ENCODE results near the gene BMPR1A. TPM values are rescaled to one million over a fixed set of nuclear protein-coding genes. Genes with fewer than 3 reads are reported as not detected.

Gene BMPR1A
- total RNA-seq, 1 experiment from 2014 or later: 94.3 TPM

DNA sequence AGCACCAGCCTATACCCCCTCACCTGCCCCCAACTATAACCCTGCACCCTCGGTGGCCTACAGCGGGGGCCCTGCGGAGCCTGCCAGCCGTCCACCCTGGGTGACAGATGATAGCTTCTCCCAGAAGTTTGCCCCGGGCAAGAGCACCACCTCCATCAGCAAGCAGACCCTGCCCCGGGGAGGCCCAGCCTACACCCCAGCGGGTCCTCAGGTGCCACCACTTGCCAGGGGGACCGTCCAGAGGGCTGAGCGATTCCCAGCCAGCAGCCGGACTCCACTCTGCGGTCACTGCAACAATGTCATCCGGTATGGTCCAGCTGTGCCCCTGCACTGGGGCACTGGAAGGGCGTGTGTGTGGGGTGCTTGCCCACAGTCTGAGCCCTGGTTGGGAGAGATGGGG lies 40.0 kb upstream of the BMPR1A start:
- POLR2A ChIA-PET: no interaction called here
- H3K27ac ChIP-seq (ENCODE audit: low read length): no peak overlapping the region
- no peaks in the 10 kb centered on the region; the same call in 1 of the 2 replicates for H3K27me3 ChIP-seq (ENCODE audit: control insufficient read depth, insufficient read depth, low read length)
- ATAC-seq: no peak
- BruUV-seq (replicated peaks): no TSS peak
- intact Hi-C loops (cut with micrococcal nuclease; ENCODE audit: unreplicated experiment): no loop called here
- CTCF ChIA-PET: no interaction called here
- in situ Hi-C loops (cut with HindIII; ENCODE audit: low pct_unique_long_range_greater_than_20kb, low sequenced_read_pairs): no loop called here
- no peak overlapping the region for H3K4me3 ChIP-seq (ENCODE audit: low read depth in 2 of 2, low read length in 2 of 2)
- H3K4me1 ChIP-seq (ENCODE audit: control insufficient read depth, insufficient read depth, low read length): peaks cover 2% of the 10 kb centered on the region; the same call in 1 of the 2 replicates
- H3K36me3 ChIP-seq (ENCODE audit: control insufficient read depth, insufficient read depth, low read length): no peaks in the 10 kb centered on the region
- H3K9me3 ChIP-seq (ENCODE audit: control insufficient read depth, insufficient read depth, low read depth, low read length): no peaks in the 10 kb centered on the region
- no peak for DNase-seq (ENCODE audit: low read depth, low spot score)
- no peak for TF ChIP-seq TCF7L2 (IDR thresholded peaks at IDR 0.05; ENCODE audit: low read depth, low read length)
- TF ChIP-seq, protein P1, sequence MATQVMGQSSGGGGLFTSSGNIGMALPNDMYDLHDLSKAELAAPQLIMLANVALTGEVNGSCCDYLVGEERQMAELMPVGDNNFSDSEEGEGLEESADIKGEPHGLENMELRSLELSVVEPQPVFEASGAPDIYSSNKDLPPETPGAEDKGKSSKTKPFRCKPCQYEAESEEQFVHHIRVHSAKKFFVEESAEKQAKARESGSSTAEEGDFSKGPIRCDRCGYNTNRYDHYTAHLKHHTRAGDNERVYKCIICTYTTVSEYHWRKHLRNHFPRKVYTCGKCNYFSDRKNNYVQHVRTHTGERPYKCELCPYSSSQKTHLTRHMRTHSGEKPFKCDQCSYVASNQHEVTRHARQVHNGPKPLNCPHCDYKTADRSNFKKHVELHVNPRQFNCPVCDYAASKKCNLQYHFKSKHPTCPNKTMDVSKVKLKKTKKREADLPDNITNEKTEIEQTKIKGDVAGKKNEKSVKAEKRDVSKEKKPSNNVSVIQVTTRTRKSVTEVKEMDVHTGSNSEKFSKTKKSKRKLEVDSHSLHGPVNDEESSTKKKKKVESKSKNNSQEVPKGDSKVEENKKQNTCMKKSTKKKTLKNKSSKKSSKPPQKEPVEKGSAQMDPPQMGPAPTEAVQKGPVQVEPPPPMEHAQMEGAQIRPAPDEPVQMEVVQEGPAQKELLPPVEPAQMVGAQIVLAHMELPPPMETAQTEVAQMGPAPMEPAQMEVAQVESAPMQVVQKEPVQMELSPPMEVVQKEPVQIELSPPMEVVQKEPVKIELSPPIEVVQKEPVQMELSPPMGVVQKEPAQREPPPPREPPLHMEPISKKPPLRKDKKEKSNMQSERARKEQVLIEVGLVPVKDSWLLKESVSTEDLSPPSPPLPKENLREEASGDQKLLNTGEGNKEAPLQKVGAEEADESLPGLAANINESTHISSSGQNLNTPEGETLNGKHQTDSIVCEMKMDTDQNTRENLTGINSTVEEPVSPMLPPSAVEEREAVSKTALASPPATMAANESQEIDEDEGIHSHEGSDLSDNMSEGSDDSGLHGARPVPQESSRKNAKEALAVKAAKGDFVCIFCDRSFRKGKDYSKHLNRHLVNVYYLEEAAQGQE (IDR thresholded peaks at IDR 0.05; ENCODE audit: insufficient read depth in 1 of 2, low read depth in 2 of 2, low read length in 1 of 2): no peak
- TF ChIP-seq POLR2AphosphoS5 (IDR thresholded peaks at IDR 0.05; ENCODE audit: low read depth, low read length): no peak
- no peak for TF ChIP-seq SIN3A (IDR thresholded peaks at IDR 0.05; ENCODE audit: borderline replicate concordance, insufficient read depth, low read depth, low read length)
- TF ChIP-seq, protein P2, sequence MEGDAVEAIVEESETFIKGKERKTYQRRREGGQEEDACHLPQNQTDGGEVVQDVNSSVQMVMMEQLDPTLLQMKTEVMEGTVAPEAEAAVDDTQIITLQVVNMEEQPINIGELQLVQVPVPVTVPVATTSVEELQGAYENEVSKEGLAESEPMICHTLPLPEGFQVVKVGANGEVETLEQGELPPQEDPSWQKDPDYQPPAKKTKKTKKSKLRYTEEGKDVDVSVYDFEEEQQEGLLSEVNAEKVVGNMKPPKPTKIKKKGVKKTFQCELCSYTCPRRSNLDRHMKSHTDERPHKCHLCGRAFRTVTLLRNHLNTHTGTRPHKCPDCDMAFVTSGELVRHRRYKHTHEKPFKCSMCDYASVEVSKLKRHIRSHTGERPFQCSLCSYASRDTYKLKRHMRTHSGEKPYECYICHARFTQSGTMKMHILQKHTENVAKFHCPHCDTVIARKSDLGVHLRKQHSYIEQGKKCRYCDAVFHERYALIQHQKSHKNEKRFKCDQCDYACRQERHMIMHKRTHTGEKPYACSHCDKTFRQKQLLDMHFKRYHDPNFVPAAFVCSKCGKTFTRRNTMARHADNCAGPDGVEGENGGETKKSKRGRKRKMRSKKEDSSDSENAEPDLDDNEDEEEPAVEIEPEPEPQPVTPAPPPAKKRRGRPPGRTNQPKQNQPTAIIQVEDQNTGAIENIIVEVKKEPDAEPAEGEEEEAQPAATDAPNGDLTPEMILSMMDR (IDR thresholded peaks at IDR 0.05): no peak

DNA sequence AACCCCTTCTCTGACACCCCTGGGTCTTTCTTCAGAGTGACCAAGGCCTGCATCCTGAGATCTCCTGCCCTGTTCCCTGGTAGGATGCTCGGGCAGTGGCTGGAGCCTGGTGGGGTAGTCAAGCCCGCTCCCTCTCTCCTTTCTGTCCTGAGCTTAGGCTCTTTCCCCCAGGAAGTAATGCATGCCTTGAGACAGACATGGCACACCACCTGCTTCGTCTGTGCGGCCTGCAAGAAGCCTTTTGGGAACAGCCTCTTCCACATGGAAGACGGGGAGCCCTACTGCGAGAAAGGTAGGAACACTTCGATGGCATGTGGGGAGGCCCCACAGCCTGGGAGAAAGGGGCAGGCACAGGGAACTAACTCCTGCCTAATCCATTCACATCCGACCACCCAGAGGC lies 37.9 kb upstream of the BMPR1A start:
- Histone ChIP-seq H3K4me3 (ENCODE audit: low read depth in 2 of 2, low read length in 2 of 2) (no peak overlapping the region), H3K36me3 (ENCODE audit: control insufficient read depth, insufficient read depth, low read length) (no peaks in the 10 kb centered on the region), H3K27me3 (ENCODE audit: control insufficient read depth, insufficient read depth, low read length) (no peaks in the 10 kb centered on the region; the same call in 1 of the 2 replicates), H3K9me3 (ENCODE audit: control insufficient read depth, insufficient read depth, low read depth, low read length) (no peaks in the 10 kb centered on the region), H3K27ac (ENCODE audit: low read length) (no peak overlapping the region), H3K4me1 (ENCODE audit: control insufficient read depth, insufficient read depth, low read length) (no peaks in the 10 kb centered on the region)
- TF ChIP-seq, protein P2 (IDR thresholded peaks at IDR 0.05): no peak
- TF ChIP-seq SIN3A (IDR thresholded peaks at IDR 0.05; ENCODE audit: borderline replicate concordance, insufficient read depth, low read depth, low read length): no peak
- no peak for TF ChIP-seq TCF7L2 (IDR thresholded peaks at IDR 0.05; ENCODE audit: low read depth, low read length)
- DNase-seq (ENCODE audit: low read depth, low spot score) (no peak), ATAC-seq (no peak)
- intact Hi-C loops (cut with micrococcal nuclease; ENCODE audit: unreplicated experiment) (no loop called here), in situ Hi-C loops (cut with HindIII; ENCODE audit: low pct_unique_long_range_greater_than_20kb, low sequenced_read_pairs) (no loop called here)
- ChIA-PET POLR2A (interaction anchor here (0.7 kb wide), 1 partner anchor 303 kb away, joined by 3 read pairs; no protein-coding TSS in a partner anchor), CTCF (no interaction called here)
- BruUV-seq (replicated peaks): no TSS peak

All from Panc1 (cell line).